WTC11 (cell line): Measurements from ENCODE around the gene ITSN1. TPM values are rescaled to one million over a fixed set of nuclear protein-coding genes. Genes with fewer than 3 reads are reported as not detected.

ENCODE experiments used
- ATAC-seq: fragments of 200-7000 bp; cut with Tn5 transposase; 2 replicates; pipeline ENCODE4 v1.10.0; 2021; ENCODE audit warnings: mild to moderate bottlenecking, moderate library complexity
- CTCF ChIA-PET: fragments of 300-600 bp; sonication (Branson Sonifier 250); formaldehyde crosslinking; loops from one replicate; lab custom pipeline; 2021; ENCODE audit warnings: antibody characterized with exemption; lab: Charles Lee
- POLR2A ChIA-PET: fragments of 350-600 bp; sonication (Branson Sonifier 250); formaldehyde crosslinking; loops from one replicate; lab custom pipeline; 2021; ENCODE audit warnings: antibody characterized with exemption; lab: Charles Lee
- DNase-seq: peaks from one replicate; pipeline ENCODE4 v3.0.0; 2021; ENCODE audit warnings: low spot score
- H3K27ac Mint-ChIP-seq: 2 replicates; pipeline ENCODE4 v1.8.0; 2021; ENCODE audit warnings: mixed read lengths
- H3K27me3 Mint-ChIP-seq: 2 replicates; pipeline ENCODE4 v1.8.0; 2021; ENCODE audit warnings: low read depth, mild to moderate bottlenecking, moderate library complexity, mixed read lengths
- H3K36me3 Mint-ChIP-seq: 2 replicates; pipeline ENCODE4 v1.8.0; 2021; ENCODE audit warnings: mixed read lengths
- H3K4me1 Mint-ChIP-seq: 2 replicates; pipeline ENCODE4 v1.8.0; 2022; ENCODE audit warnings: mixed read lengths
- H3K4me3 Mint-ChIP-seq: 2 replicates; pipeline ENCODE4 v1.8.0; 2021; ENCODE audit warnings: mild to moderate bottlenecking, moderate library complexity, mixed read lengths
- H3K9me3 Mint-ChIP-seq: 2 replicates; pipeline ENCODE4 v1.8.0; 2021; ENCODE audit warnings: mixed read lengths
- AFF4 ChIP-seq: sonication (generic); formaldehyde crosslinking; IDR thresholded peaks from 2 replicates; pipeline ENCODE4 v1.8.1; 2023; ENCODE audit warnings: mild to moderate bottlenecking, missing genetic modification reagents, borderline replicate concordance
- AR ChIP-seq: fragments of 250-450 bp; sonication (Bioruptor Pico); IDR thresholded peaks from 2 replicates; pipeline ENCODE4 v1.9.0; 2021; ENCODE audit warnings: mild to moderate bottlenecking
- CREB1 ChIP-seq: sonication (generic); formaldehyde crosslinking; IDR thresholded peaks from 2 replicates; pipeline ENCODE4 v1.8.0; 2023; ENCODE audit warnings: mild to moderate bottlenecking, missing genetic modification reagents
- EMX1 ChIP-seq: fragments of 250-450 bp; sonication (Bioruptor Pico); IDR thresholded peaks from 2 replicates; pipeline ENCODE4 v1.8.0; 2021; ENCODE audit warnings: mild to moderate bottlenecking
- ESRRA ChIP-seq: sonication (generic); formaldehyde crosslinking; IDR thresholded peaks from 2 replicates; pipeline ENCODE4 v1.8.1; 2022; ENCODE audit warnings: mild to moderate bottlenecking, missing genetic modification reagents, borderline replicate concordance
- ETV6 ChIP-seq: sonication (generic); formaldehyde crosslinking; IDR thresholded peaks from 2 replicates; pipeline ENCODE4 v1.8.1; 2022; ENCODE audit warnings: mild to moderate bottlenecking, missing genetic modification reagents
- FOXK1 ChIP-seq: sonication (generic); formaldehyde crosslinking; IDR thresholded peaks from 2 replicates; pipeline ENCODE4 v1.8.0; 2022; ENCODE audit warnings: mild to moderate bottlenecking, moderate library complexity, missing genetic modification reagents
- GRHL2 ChIP-seq: fragments of 250-450 bp; sonication (Bioruptor Pico); IDR thresholded peaks from 2 replicates; pipeline ENCODE4 v1.8.0; 2022; ENCODE audit warnings: mild to moderate bottlenecking, moderate library complexity; ENCODE audit not compliant: insufficient replicate concordance, severe bottlenecking
- HMGXB4 ChIP-seq: sonication (generic); formaldehyde crosslinking; IDR thresholded peaks from 2 replicates; pipeline ENCODE4 v1.8.1; 2023; ENCODE audit warnings: mild to moderate bottlenecking, moderate library complexity, missing genetic modification reagents
- JUN ChIP-seq: sonication (generic); formaldehyde crosslinking; IDR thresholded peaks from 2 replicates; pipeline ENCODE4 v1.8.0; 2023; ENCODE audit warnings: mild to moderate bottlenecking, missing genetic modification reagents
- MAX ChIP-seq: sonication (generic); formaldehyde crosslinking; IDR thresholded peaks from 2 replicates; pipeline ENCODE4 v1.8.0; 2022; ENCODE audit warnings: mild to moderate bottlenecking, missing genetic modification reagents
- ZBTB21 ChIP-seq: sonication (generic); formaldehyde crosslinking; IDR thresholded peaks from 2 replicates; pipeline ENCODE4 v1.8.1; 2023; ENCODE audit warnings: mild to moderate bottlenecking, missing genetic modification reagents, borderline replicate concordance
- ZNF121 ChIP-seq: sonication (generic); formaldehyde crosslinking; IDR thresholded peaks from 2 replicates; pipeline ENCODE4 v1.8.0; 2023; ENCODE audit warnings: missing genetic modification reagents
- ZNF138 ChIP-seq: sonication (generic); formaldehyde crosslinking; conservative IDR thresholded peaks from 2 replicates; pipeline ENCODE4 v1.8.1; 2022; ENCODE audit warnings: mild to moderate bottlenecking, moderate library complexity, missing genetic modification reagents
- ZNF263 ChIP-seq: sonication (generic); formaldehyde crosslinking; IDR thresholded peaks from 2 replicates; pipeline ENCODE4 v1.8.1; 2022; ENCODE audit warnings: low read depth, mild to moderate bottlenecking, moderate library complexity, missing genetic modification reagents
- ZNF396 ChIP-seq: fragments of 250-450 bp; sonication (Bioruptor Pico); IDR thresholded peaks from 2 replicates; pipeline ENCODE4 v1.8.0; 2021; ENCODE audit warnings: mild to moderate bottlenecking, moderate library complexity, borderline replicate concordance
- ZNF532 ChIP-seq: fragments of 250-450 bp; sonication (Bioruptor Pico); IDR thresholded peaks from 2 replicates; pipeline ENCODE4 v1.9.0; 2021; ENCODE audit warnings: mild to moderate bottlenecking, borderline replicate concordance
- total RNA-seq: library from RNA; stranded (reverse); gene quantifications from 3 replicates; pipeline ENCODE4 v1.2.3, GENCODE V29; 2021

Gene ITSN1
- total RNA-seq, 1 experiment from 2014 or later: 69.6 TPM

- TF ChIP-seq ETV6 (CRISPR knock-in tag) (0 out of 2 replicates have a peak, but pooled peaks have one; percentile 6), ZNF121 (CRISPR knock-in tag) (no peak), CREB1 (CRISPR knock-in tag) (no peak)
Observed at GRCh38 chr21:33901412-33902288, 259.3 kb downstream of the ITSN1 start (continued).

- CTCF ChIA-PET: interaction anchor here (0.5 to 3.8 kb wide), 20 partner anchors 9 to 566 kb away, joined by 3 to 57 read pairs (median 4); partner anchors contain the start of genes ATP5PO and DONSON
- Mint-ChIP-seq H3K36me3 (peaks cover 40% of the 10 kb centered on the region), H3K27ac (no peak overlapping the region), H3K27me3 (no peaks in the 10 kb centered on the region), H3K9me3 (no peaks in the 10 kb centered on the region), H3K4me1 (no peaks in the 10 kb centered on the region), H3K4me3 (no peak overlapping the region)
- DNase-seq (no peak), ATAC-seq (no peak)
- no peak for TF ChIP-seq ESRRA (CRISPR knock-in tag)
- TF ChIP-seq ZBTB21 (CRISPR knock-in tag): no peak
- no peak for TF ChIP-seq ZNF532
- no peak for TF ChIP-seq AR (CRISPR knock-in tag)
- TF ChIP-seq ZNF396: no peak
- TF ChIP-seq AFF4 (CRISPR knock-in tag): no peak
- no peak for TF ChIP-seq EMX1 (CRISPR knock-in tag)
- TF ChIP-seq HMGXB4: no peak
- no peak for TF ChIP-seq ETV6 (CRISPR knock-in tag)
- no peak for TF ChIP-seq ZNF138 (CRISPR knock-in tag)
- TF ChIP-seq FOXK1: no peak
- TF ChIP-seq GRHL2 (CRISPR knock-in tag): no peak
- TF ChIP-seq JUN (CRISPR knock-in tag): no peak
- TF ChIP-seq MAX: no peak
- no peak for TF ChIP-seq ZNF263
- POLR2A ChIA-PET: no interaction called here
Observed at GRCh38 chr21:33902349-33902748, 260.0 kb downstream of the ITSN1 start.
